ENCODE results near the gene ZIC5. TPM values are rescaled to one million over a fixed set of nuclear protein-coding genes. Genes with fewer than 3 reads are reported as not detected.

ZIC5 gene
- total RNA-seq, 1 donor from 2014 or later, result not detected

- peaks cover 7% of the 10 kb centered on the region for H3K36me3 Mint-ChIP-seq (ENCODE audit: low read depth)
- peaks cover 73% of the 10 kb centered on the region for H3K27me3 Mint-ChIP-seq
- H3K9me3 Mint-ChIP-seq, result peaks cover 31% of the 10 kb centered on the region
- intact Hi-C loops (cut with micrococcal nuclease), result loop anchor here (2.0 kb wide), 1 partner anchor 16 kb away; no protein-coding TSS in a partner anchor
- no peak overlapping the region for H3K4me3 Mint-ChIP-seq
- H3K4me1 Mint-ChIP-seq, result peaks cover 7% of the 10 kb centered on the region
- H3K27ac Mint-ChIP-seq, result no peak overlapping the region
- DNase-seq, result no peak
Measured at GRCh38 chr13:99976575-99976974, 5.0 kb upstream of the ZIC5 start.

DNA sequence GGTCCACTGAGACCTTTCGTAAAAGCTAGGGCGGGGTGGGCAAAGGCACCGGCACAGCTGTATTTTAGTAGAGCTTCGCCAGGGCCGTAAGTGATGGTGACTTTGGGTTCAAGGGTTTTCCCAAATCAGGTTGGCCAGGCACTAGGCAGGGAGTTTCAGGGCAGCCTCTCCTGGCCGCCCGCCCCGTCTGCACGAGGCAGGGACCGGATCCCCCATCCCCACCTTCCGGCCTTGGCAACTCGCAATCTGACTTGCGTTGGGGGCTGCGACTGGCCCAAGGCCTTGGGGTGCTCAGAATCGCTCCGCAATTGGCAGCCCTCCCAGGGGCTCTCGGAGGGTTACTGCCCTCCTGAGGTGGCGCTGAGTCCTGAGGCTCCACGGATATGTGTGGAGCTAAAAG, 4.1 kb upstream of the ZIC5 start:
- H3K4me3 Mint-ChIP-seq, result no peak overlapping the region
- H3K27ac Mint-ChIP-seq, result no peak overlapping the region
- peaks cover 75% of the 10 kb centered on the region for H3K27me3 Mint-ChIP-seq
- intact Hi-C loops (cut with micrococcal nuclease), result loop anchor here (2.0 kb wide), 1 partner anchor 17 kb away; no protein-coding TSS in a partner anchor
- H3K36me3 Mint-ChIP-seq (ENCODE audit: low read depth), result peaks cover 7% of the 10 kb centered on the region
- peaks cover 8% of the 10 kb centered on the region for H3K4me1 Mint-ChIP-seq
- H3K9me3 Mint-ChIP-seq, result peaks cover 31% of the 10 kb centered on the region
- DNase-seq, result no peak

DNA sequence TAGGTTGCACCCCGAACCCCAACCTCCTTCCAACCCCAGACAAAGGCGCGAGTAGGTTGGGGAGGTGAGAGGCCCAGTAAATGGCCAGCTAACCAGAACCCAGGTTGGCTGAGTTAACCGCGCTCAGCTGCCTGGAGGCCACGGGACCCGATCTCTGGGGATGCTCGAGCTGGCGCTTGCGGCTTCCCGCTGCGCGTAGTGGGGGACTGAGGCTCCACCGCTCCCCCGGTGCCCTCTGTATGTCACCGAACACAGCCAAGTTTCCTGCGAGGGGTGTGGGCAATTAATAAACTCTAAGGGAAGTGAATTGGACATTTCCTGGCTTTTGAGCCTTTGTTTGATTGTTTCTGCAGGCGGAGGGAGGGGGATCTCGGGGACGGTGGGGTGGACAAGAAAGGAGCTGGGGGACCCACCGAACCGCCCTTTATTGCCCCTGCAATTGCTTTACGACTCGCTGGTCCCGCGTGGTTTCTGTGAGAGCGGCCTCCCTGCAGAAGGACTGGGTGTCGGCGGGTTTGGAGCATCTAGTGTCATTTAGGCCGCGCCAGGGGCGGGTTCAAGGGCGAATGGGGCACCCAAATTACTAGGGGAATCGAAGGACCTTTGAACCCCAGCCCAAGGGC, 3.5 kb upstream of the ZIC5 start:
- Mint-ChIP-seq H3K36me3 (ENCODE audit: low read depth) (peaks cover 7% of the 10 kb centered on the region), H3K4me1 (peaks cover 9% of the 10 kb centered on the region), H3K27ac (no peak overlapping the region), H3K9me3 (peaks cover 31% of the 10 kb centered on the region), H3K27me3 (peaks cover 77% of the 10 kb centered on the region), H3K4me3 (no peak overlapping the region)
- DNase-seq, result no peak
- intact Hi-C loops (cut with micrococcal nuclease), result loop anchor here (5.0 kb wide), 1 partner anchor 78 kb away; no protein-coding TSS in a partner anchor

DNA sequence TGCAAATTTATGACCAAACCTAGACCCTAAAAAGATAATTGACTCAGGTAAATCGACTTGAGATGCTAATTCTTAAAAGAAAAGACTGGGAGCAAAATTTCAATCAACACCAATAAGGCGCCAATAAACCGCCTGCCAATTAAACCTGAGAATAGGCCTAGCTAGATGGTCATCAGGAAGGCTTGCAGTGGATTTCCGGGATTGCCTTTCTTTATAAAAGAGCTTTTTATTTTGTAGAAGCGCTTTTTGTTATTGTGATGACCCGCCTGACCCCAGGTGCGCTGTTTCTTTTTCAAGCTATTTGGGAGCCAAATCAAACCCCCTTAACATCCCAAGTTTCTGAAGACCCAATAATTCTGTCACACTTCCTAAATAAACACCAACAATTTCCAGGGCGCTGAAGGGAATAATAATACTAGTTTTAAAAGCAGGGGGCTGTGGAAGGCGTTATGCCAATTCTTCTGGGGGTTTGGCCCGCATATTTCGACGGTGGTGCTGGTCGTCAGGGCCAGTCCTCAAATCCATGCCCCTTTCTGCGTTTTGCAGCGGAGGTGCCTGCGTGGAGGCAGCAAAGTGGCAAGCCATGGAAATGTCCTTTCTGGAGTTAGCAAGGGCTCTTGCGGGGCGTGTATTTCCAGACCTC, 2.9 kb upstream of the ZIC5 start:
- Mint-ChIP-seq H3K9me3 (peaks cover 31% of the 10 kb centered on the region), H3K27me3 (peaks cover 78% of the 10 kb centered on the region), H3K4me3 (no peak overlapping the region), H3K27ac (no peak overlapping the region), H3K4me1 (peaks cover 12% of the 10 kb centered on the region), H3K36me3 (ENCODE audit: low read depth) (peaks cover 11% of the 10 kb centered on the region)
- intact Hi-C loops (cut with micrococcal nuclease), result loop anchor here (5.0 kb wide), 1 partner anchor 77 kb away; no protein-coding TSS in a partner anchor
- peak; percentile 61 for DNase-seq

- intact Hi-C loops (cut with micrococcal nuclease), result loop anchor here (1.0 to 5.0 kb wide), 2 partner anchors 9 to 76 kb away; no protein-coding TSS in a partner anchor
- H3K27me3 Mint-ChIP-seq, result peaks cover 81% of the 10 kb centered on the region
- H3K4me3 Mint-ChIP-seq, result no peak overlapping the region
- peaks cover 34% of the 10 kb centered on the region for H3K9me3 Mint-ChIP-seq
- peaks cover 15% of the 10 kb centered on the region for H3K36me3 Mint-ChIP-seq (ENCODE audit: low read depth)
- H3K4me1 Mint-ChIP-seq, result peaks cover 14% of the 10 kb centered on the region
- no peak overlapping the region for H3K27ac Mint-ChIP-seq
- DNase-seq, result no peak
Measured at GRCh38 chr13:99973808-99974185, 2.2 kb upstream of the ZIC5 start.

- Mint-ChIP-seq H3K27ac (no peak overlapping the region), H3K36me3 (ENCODE audit: low read depth) (peaks cover 15% of the 10 kb centered on the region), H3K4me1 (peaks cover 13% of the 10 kb centered on the region), H3K9me3 (peaks cover 34% of the 10 kb centered on the region), H3K27me3 (peaks cover 76% of the 10 kb centered on the region), H3K4me3 (no peak overlapping the region)
- intact Hi-C loops (cut with micrococcal nuclease), result loop anchor here (1.0 to 5.0 kb wide), 2 partner anchors 9 to 76 kb away; no protein-coding TSS in a partner anchor
- DNase-seq, result no peak
Measured at GRCh38 chr13:99973163-99973807, 1.7 kb upstream of the ZIC5 start.

- H3K36me3 Mint-ChIP-seq (ENCODE audit: low read depth), result peaks cover 18% of the 10 kb centered on the region
- DNase-seq, result peak; percentile 60
- peaks cover 33% of the 10 kb centered on the region for H3K9me3 Mint-ChIP-seq
- H3K27me3 Mint-ChIP-seq, result peaks cover 73% of the 10 kb centered on the region
- H3K27ac Mint-ChIP-seq, result peak overlapping the region; percentile 59
- peaks cover 17% of the 10 kb centered on the region for H3K4me1 Mint-ChIP-seq
- H3K4me3 Mint-ChIP-seq, result peak overlapping the region; percentile 24
- intact Hi-C loops (cut with micrococcal nuclease), result loop anchor here (5.0 kb wide), 1 partner anchor 75 kb away; no protein-coding TSS in a partner anchor
Measured at GRCh38 chr13:99972190-99972731, 694 bp upstream of the ZIC5 start.

DNA sequence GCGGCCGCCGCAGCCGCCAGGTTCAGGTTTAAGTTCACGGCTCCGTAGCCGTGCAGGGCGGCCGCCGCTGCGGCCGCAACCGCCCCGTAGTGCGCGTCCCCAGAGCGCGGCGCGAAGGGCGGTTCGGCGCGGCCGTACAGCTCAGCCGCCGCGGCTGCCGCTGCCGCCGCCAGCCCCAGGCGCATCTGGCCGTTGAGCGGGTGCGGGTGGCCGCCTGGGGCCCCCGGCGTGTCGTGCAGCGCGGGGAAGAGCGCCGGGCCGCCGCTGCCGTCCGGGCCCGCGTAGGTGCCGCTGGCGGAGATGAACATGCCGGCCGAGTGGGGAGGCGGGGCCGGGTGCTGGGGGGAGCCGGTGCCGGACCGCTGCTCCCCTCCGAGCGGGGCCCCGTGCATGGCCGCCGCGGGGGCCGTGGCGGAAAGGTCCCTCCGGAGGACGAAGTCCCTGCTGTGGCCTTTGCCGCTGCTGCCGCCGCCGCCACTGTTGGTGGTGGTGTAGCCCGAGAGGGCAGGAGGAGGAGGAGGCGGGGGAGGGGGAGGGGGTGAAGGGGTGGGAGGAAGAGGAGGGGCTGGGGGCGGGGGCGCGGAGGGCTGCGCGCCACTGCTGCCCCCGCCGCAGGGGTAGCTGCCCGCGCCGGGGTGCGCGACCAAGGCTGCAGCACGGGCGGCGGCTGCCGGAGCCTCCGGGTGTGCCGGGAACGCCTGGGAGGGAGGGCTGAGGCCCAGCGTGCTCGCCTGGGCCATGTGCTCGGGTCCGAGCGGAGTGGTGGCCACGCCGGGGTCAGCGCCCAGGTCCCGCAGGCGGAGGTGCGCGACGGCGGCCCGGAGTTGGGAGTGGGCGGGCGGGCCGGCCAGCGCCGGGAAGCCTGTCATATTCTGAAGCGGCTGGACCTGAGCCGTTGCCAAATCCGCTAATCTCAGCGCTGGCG, 654 bp downstream of the ZIC5 start:
- Mint-ChIP-seq H3K4me1 (peaks cover 17% of the 10 kb centered on the region), H3K27ac (peak overlapping the region; percentile 34), H3K36me3 (ENCODE audit: low read depth) (peaks cover 18% of the 10 kb centered on the region), H3K27me3 (peaks cover 71% of the 10 kb centered on the region), H3K9me3 (peaks cover 23% of the 10 kb centered on the region), H3K4me3 (no peak overlapping the region)
- intact Hi-C loops (cut with micrococcal nuclease), result loop anchor here (2.0 to 5.0 kb wide), 2 partner anchors 14 to 74 kb away; no protein-coding TSS in a partner anchor
- DNase-seq, result peak; percentile 60

DNA sequence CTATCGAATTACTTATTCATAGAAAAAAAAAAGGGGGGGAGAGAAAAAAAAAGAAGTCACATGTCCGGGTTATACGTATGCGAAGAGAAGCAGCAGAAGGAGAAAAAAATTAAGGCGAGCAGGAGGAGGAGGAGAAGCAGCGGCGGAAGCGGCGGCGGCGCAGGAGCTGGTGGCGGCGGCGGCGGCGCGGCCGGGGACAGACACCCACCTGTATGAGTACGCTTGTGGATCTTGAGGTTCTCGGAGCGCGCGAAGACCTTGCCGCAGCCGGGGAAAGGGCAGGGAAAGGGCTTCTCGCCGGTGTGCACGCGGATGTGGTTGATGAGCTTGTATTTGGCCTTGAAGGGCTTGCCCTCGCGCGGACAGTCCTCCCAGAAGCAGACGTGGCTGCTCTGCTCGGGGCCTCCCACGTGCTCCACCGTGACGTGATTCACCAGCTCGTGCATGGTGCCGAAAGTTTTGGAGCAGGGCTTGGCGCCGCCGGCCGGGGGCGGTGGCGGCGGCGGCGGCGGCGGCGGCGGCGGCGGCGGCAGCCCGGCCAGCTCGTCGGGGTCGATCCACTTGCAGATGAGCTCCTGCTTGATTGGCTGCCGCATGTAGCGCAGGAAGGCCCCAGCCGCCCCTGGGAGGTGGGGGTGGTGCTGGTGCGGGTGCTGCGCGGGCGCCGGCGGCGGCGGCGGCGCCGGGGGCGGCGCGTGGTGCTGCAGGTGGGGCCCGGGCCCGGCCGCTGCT, 1.5 kb downstream of the ZIC5 start:
- DNase-seq, result peak; percentile 77
- Mint-ChIP-seq H3K36me3 (ENCODE audit: low read depth) (peaks cover 18% of the 10 kb centered on the region), H3K4me3 (peak overlapping the region; percentile 70), H3K9me3 (peaks cover 23% of the 10 kb centered on the region), H3K27ac (peak overlapping the region; percentile 80), H3K27me3 (peaks cover 70% of the 10 kb centered on the region), H3K4me1 (peaks cover 17% of the 10 kb centered on the region)
- intact Hi-C loops (cut with micrococcal nuclease), result loop anchor here (2.0 to 5.0 kb wide), 2 partner anchors 13 to 73 kb away; no protein-coding TSS in a partner anchor

- Mint-ChIP-seq H3K36me3 (ENCODE audit: low read depth) (peaks cover 18% of the 10 kb centered on the region), H3K27me3 (peaks cover 67% of the 10 kb centered on the region), H3K27ac (peak overlapping the region; percentile 89), H3K9me3 (peaks cover 22% of the 10 kb centered on the region), H3K4me1 (peaks cover 17% of the 10 kb centered on the region), H3K4me3 (peak overlapping the region; percentile 70)
- intact Hi-C loops (cut with micrococcal nuclease), result no loop called here
- no peak for DNase-seq
Measured at GRCh38 chr13:99969453-99969918, 2.1 kb downstream of the ZIC5 start.

DNA sequence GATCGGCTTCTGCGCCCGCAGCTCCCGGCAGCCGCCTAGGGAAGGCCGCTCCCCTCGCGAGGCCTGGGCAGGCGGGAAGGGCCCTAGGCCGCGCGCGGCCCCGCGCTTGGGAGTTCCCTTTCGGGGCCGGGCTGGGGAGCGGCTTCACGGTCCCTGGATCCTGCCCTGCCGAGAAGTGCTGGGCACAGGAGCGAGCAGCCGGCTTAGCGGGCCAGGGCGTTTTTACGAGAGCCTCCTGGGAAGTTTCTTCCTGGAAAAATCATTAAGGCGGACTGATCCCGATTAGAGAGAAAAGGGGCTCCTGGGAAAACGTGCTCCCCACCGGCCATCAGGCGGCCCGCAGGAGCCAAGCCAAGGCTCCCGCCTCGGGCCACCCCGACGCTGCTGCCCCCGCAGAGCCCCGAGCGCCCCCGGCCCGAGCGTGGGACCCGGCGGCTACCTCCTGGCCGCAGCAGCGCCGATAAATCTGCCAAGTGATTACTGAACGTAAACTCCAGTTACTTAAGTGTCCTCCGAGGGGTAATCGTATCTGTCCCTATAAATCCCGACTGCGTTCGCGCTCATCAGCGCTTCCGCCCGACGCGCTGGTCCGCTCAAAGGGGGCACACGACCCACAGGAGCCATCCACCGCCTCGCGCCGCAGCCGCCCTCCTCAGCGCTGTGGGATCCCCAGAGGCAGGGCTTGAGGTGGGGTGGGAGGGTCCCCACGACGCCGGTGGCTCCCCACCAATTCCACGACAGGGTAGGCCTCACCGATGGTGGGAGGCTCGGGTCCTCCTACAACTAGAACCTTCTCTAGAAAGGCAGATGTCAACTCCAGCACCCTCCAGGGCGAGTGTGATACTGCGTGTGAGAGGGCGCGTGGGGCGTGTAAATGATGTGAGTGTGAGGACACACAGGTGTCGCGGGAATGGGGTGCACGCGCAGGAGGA, 2.8 kb downstream of the ZIC5 start:
- Mint-ChIP-seq H3K4me1 (peaks cover 17% of the 10 kb centered on the region), H3K36me3 (ENCODE audit: low read depth) (peaks cover 18% of the 10 kb centered on the region), H3K27me3 (peaks cover 66% of the 10 kb centered on the region), H3K4me3 (peak overlapping the region; percentile 63), H3K27ac (peak overlapping the region; percentile 89), H3K9me3 (peaks cover 16% of the 10 kb centered on the region)
- intact Hi-C loops (cut with micrococcal nuclease), result loop anchor here (1.0 kb wide), 1 partner anchor 8 kb away; no protein-coding TSS in a partner anchor
- DNase-seq, result peak; percentile 62
